Progenitor cell of endocrine pancreas (in vitro differentiated cells): Measurements from ENCODE around the gene HOXB3. TPM values are rescaled to one million over a fixed set of nuclear protein-coding genes. Genes with fewer than 3 reads are reported as not detected.

Source experiments
- DNase-seq: peaks from one replicate; pipeline ENCODE4 v3.0.0; 2021; ENCODE audit warnings: low spot score; ENCODE audit not compliant: unreplicated experiment
- H3K27ac Mint-ChIP-seq: 2 replicates; pipeline ENCODE4 v1.8.0; 2021; ENCODE audit warnings: mild to moderate bottlenecking, moderate library complexity, mixed read lengths
- H3K27me3 Mint-ChIP-seq: 2 replicates; pipeline ENCODE4 v1.8.0; 2021; ENCODE audit warnings: mixed read lengths
- H3K36me3 Mint-ChIP-seq: 2 replicates; pipeline ENCODE4 v1.8.0; 2022; ENCODE audit warnings: mixed read lengths; ENCODE audit not compliant: insufficient read depth
- H3K4me1 Mint-ChIP-seq: 2 replicates; pipeline ENCODE4 v1.8.0; 2021; ENCODE audit warnings: low read depth, mixed read lengths
- H3K4me3 Mint-ChIP-seq: 2 replicates; pipeline ENCODE4 v1.8.0; 2021; ENCODE audit warnings: low read depth, mild to moderate bottlenecking, moderate library complexity, mixed read lengths
- H3K9me3 Mint-ChIP-seq: 2 replicates; pipeline ENCODE4 v1.8.0; 2021; ENCODE audit warnings: low read depth, mixed read lengths
- CTCF ChIP-seq: fragments of 200-600 bp; sonication (generic); IDR thresholded peaks from one replicate; pipeline ENCODE4 v1.5.0; 2021; ENCODE audit warnings: antibody characterized with exemption, mild to moderate bottlenecking; ENCODE audit not compliant: unreplicated experiment
- total RNA-seq: library from RNA; stranded (reverse); gene quantifications from 2 replicates; pipeline ENCODE4 v1.2.1, GENCODE V29; 2021

Gene HOXB3
- total RNA-seq, 1 donor from 2014 or later = 19.4 TPM

GRCh38 chr17:48630009-48630924, 40.2 kb upstream of the HOXB3 start:
- Mint-ChIP-seq H3K27me3 (peaks cover 99% of the 10 kb centered on the region), H3K4me1 (peaks cover 4% of the 10 kb centered on the region), H3K36me3 (no peaks in the 10 kb centered on the region), H3K4me3 (no peak overlapping the region), H3K27ac (no peak overlapping the region), H3K9me3 (no peaks in the 10 kb centered on the region)
- no peak for DNase-seq
- no peak for TF ChIP-seq CTCF

GRCh38 chr17:48629411-48629759, 39.3 kb upstream of the HOXB3 start:
- H3K27ac Mint-ChIP-seq = no peak overlapping the region
- peaks cover 4% of the 10 kb centered on the region for H3K4me1 Mint-ChIP-seq
- no peaks in the 10 kb centered on the region for H3K36me3 Mint-ChIP-seq
- H3K4me3 Mint-ChIP-seq = no peak overlapping the region
- TF ChIP-seq CTCF = no peak
- DNase-seq = no peak
- peaks cover 93% of the 10 kb centered on the region for H3K27me3 Mint-ChIP-seq
- no peaks in the 10 kb centered on the region for H3K9me3 Mint-ChIP-seq

DNA sequence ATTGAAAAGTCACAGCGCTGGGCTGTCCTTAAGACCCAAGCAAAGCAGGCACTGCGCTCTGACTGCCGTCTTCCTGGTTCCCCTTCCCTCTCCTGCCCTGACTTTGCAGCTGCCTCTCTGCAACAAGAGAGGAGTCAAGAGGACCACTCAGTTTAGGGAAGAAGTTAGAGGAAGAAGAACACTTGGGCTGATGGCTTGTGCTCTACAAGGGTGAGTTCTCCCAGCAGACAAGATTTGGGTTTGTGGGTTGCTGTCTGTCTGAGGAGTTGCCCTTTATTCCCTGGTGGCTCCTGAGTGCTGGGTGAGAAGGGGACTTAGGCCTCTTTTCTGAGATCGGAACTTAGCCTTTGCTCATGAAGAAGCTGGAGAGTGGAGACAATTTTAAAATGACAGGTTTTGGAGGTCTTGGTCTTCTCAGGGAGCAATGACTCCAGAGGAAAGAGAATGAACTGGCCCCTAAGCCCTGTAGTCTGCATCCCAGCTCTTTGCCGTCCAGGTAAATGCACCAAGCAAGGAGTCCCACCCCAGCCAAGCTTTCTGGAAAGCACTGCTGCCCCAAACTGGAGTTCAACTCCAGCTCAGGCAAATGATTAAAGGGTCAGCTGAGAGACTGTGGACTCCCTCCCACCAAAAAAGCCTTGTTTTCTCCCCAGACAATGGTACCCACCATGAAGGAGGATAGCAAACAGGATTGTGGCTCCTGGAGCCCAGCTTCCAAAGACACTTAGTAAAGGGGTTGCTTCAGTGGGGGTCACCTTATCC, 38.8 kb upstream of the HOXB3 start:
- no peaks in the 10 kb centered on the region for H3K9me3 Mint-ChIP-seq
- peaks cover 4% of the 10 kb centered on the region for H3K4me1 Mint-ChIP-seq
- no peak overlapping the region for H3K4me3 Mint-ChIP-seq
- peaks cover 93% of the 10 kb centered on the region for H3K27me3 Mint-ChIP-seq
- H3K27ac Mint-ChIP-seq = no peak overlapping the region
- no peaks in the 10 kb centered on the region for H3K36me3 Mint-ChIP-seq
- no peak for DNase-seq
- TF ChIP-seq CTCF = no peak

- no peak for DNase-seq
- peaks cover 93% of the 10 kb centered on the region for H3K27me3 Mint-ChIP-seq
Observed at GRCh38 chr17:48627623-48628521, 37.8 kb upstream of the HOXB3 start.

More at GRCh38 chr17:48627623-48628521, 37.8 kb upstream of the HOXB3 start:
- peaks cover 4% of the 10 kb centered on the region for H3K4me1 Mint-ChIP-seq
- H3K9me3 Mint-ChIP-seq = no peaks in the 10 kb centered on the region
- no peak for TF ChIP-seq CTCF
- H3K4me3 Mint-ChIP-seq = no peak overlapping the region
- H3K27ac Mint-ChIP-seq = no peak overlapping the region
- H3K36me3 Mint-ChIP-seq = no peaks in the 10 kb centered on the region
